K562 (cell line): ENCODE data around the gene KAT5. TPM values are rescaled to one million over a fixed set of nuclear protein-coding genes. Genes with fewer than 3 reads are reported as not detected.

Source experiments
- ATAC-seq: fragments of 200-7000 bp; cut with Tn5 transposase; 3 replicates; pipeline ENCODE4 v1.9.1; 2020; ENCODE audit warnings: moderate library complexity
- BruUV-seq: library from RNA; stranded (reverse); fragments of 400-500 nt; replicated peaks from 2 replicates; lab custom pipeline; 2021; lab: Mats Ljungman, UMichigan
- CTCF ChIA-PET: fragments of 300-600 bp; formaldehyde crosslinking; extraction: SDS; loops from one replicate; lab custom pipeline; 2021; ENCODE audit warnings: low intra/inter-chr PET ratio; lab: Yijun Ruan, JAX
- POLR2A ChIA-PET: fragments of 300-600, 350-650 bp; sonication (Branson Sonifier 250); formaldehyde crosslinking; extraction: SDS; loops from one replicate; lab custom pipeline; 2021; ENCODE audit warnings: antibody characterized with exemption, inconsistent platforms; lab: Yijun Ruan, JAX
- DNase-seq, 4 experiments: peaks; one replicate each; pipeline versions ENCODE4 v3.0.0 to v3.0.0-alpha.2; 2011 to 2018; ENCODE audit warnings: low spot score in 3 of 4, mixed read lengths in 3 of 4; ENCODE audit errors: extremely low read depth in 1 of 4
- FAIRE-seq: peaks from 2 replicates; lab custom pipeline; 2011; peaks lifted over from hg19 to GRCh38; lab: Jason Lieb, UNC
- H2AFZ ChIP-seq: 2 replicates; pipeline ENCODE4 v1.6.0; 2011; ENCODE audit warnings: low read depth, low read length, control low read depth, inconsistent platforms
- H3K27ac ChIP-seq: fragments of 200-600 bp; 3 replicates; pipeline ENCODE4 v1.8.0; 2011; ENCODE audit warnings: low read depth, mild to moderate bottlenecking, control low read depth, inconsistent platforms, low read length, moderate library complexity, mixed read lengths; ENCODE audit errors: extremely low read depth
- H3K27me3 ChIP-seq, 2 experiments: fragments of 300-600 bp in 1 of 2; 2 replicates in 1 of 2; 3 replicates in 1 of 2; pipeline versions ENCODE4 v1.6.0 to v1.8.0; 2011; ENCODE audit warnings: inconsistent platforms in 2 of 2, low read length in 2 of 2, mild to moderate bottlenecking in 1 of 2, mixed read lengths in 1 of 2, moderate library complexity in 1 of 2; ENCODE audit not compliant: control insufficient read depth in 2 of 2, insufficient read depth in 2 of 2
- H3K36me3 ChIP-seq: fragments of 300-600 bp; 3 replicates; pipeline ENCODE4 v1.8.0; 2011; ENCODE audit warnings: mild to moderate bottlenecking, low read length, inconsistent platforms; ENCODE audit not compliant: control insufficient read depth, insufficient read depth
- H3K4me1 ChIP-seq, 2 experiments: fragments of 200-600 bp in 1 of 2; replicated peaks in 1 of 2; 2 replicates in 1 of 2; 3 replicates in 1 of 2; pipeline versions ENCODE4 v1.5.1 to v1.8.0; 2011; ENCODE audit warnings: inconsistent platforms in 2 of 2, low read length in 2 of 2, mild to moderate bottlenecking in 1 of 2, mixed read lengths in 1 of 2, moderate library complexity in 1 of 2; ENCODE audit not compliant: control insufficient read depth in 2 of 2, insufficient read depth in 2 of 2
- H3K4me2 ChIP-seq: 2 replicates; pipeline ENCODE4 v1.6.1; 2011; ENCODE audit warnings: low read length, control low read depth, inconsistent platforms, mixed read lengths; ENCODE audit not compliant: insufficient read depth
- H3K4me3 ChIP-seq: fragments of 200-600 bp; sonication (generic), shearing (Covaris generic); 2 replicates; pipeline ENCODE4 v1.5.1; 2016; ENCODE audit warnings: control low read depth, inconsistent platforms
- H3K79me2 ChIP-seq: fragments of 200-600 bp; 3 replicates; pipeline ENCODE4 v1.8.0; 2011; ENCODE audit warnings: low read length, inconsistent platforms; ENCODE audit not compliant: control insufficient read depth, insufficient read depth
- H3K9ac ChIP-seq, 2 experiments: 2 replicates each; pipeline versions ENCODE4 v1.6.0 to v1.6.1; 2011; ENCODE audit warnings: low read depth in 2 of 2, low read length in 2 of 2, control low read depth in 1 of 2, inconsistent platforms in 1 of 2, mild to moderate bottlenecking in 1 of 2, mixed read lengths in 1 of 2; ENCODE audit not compliant: insufficient read depth in 1 of 2
- H3K9me1 ChIP-seq: one replicate; pipeline ENCODE4 v1.6.0; 2011; ENCODE audit warnings: inconsistent platforms, mild to moderate bottlenecking, low read length, moderate library complexity; ENCODE audit not compliant: control insufficient read depth, insufficient read depth
- H3K9me3 ChIP-seq: replicated peaks from 2 replicates; pipeline ENCODE4 v1.5.1; 2011; ENCODE audit warnings: low read depth, low read length, inconsistent platforms; ENCODE audit not compliant: control insufficient read depth, insufficient read depth
- H4K20me1 ChIP-seq: replicated peaks from 2 replicates; pipeline ENCODE4 v1.6.1; 2011; ENCODE audit warnings: low read length, inconsistent platforms, mixed read lengths; ENCODE audit not compliant: control insufficient read depth, insufficient read depth
- POLR2G ChIP-seq: fragments of 200-400 bp; formaldehyde crosslinking; IDR thresholded peaks from 2 replicates; pipeline ENCODE4 v1.6.1; 2017; ENCODE audit warnings: low read depth, mild to moderate bottlenecking, antibody characterized with exemption, low read length, moderate library complexity
- RBFOX2 ChIP-seq: fragments of 200-400 bp; formaldehyde crosslinking; IDR thresholded peaks from 2 replicates; pipeline ENCODE4 v1.6.1; 2017; ENCODE audit warnings: low read depth, mild to moderate bottlenecking, low read length, moderate library complexity
- SUPT5H ChIP-seq: fragments of 450-650 bp; IDR thresholded peaks from 2 replicates; pipeline ENCODE4 v1.6.1; 2016
- TAF15 ChIP-seq: fragments of 200-400 bp; formaldehyde crosslinking; IDR thresholded peaks from 2 replicates; pipeline ENCODE4 v1.6.1; 2017; ENCODE audit warnings: mild to moderate bottlenecking, low read depth, low read length, moderate library complexity
- ZNF124 ChIP-seq: sonication (generic); formaldehyde crosslinking; IDR thresholded peaks from 2 replicates; pipeline ENCODE4 v1.8.1; 2022; ENCODE audit warnings: missing genetic modification reagents
- WGBS: fragments of 100-300 bp; shearing (Covaris generic); methylation state at CpG from one replicate; pipeline ENCODE4 v1.1.6; 2016; ENCODE audit warnings: low coverage, mixed read lengths; ENCODE audit not compliant: insufficient coverage; ENCODE audit errors: missing lambda C conversion rate; 5-methylcytosine and 5-hydroxymethylcytosine counted together
- in situ Hi-C: fragments of 300-500 bp; cut with MboI; formaldehyde crosslinking; loops from 4 replicates; pipeline ENCODE4 v1.15.0; 2018; ENCODE audit warnings: inconsistent platforms, mixed read lengths
- intact Hi-C: fragments of 100-400 bp; cut with micrococcal nuclease; formaldehyde crosslinking; loops from 2 replicates; pipeline ENCODE4 v1.14.2; 2022
- polyA plus RNA-seq, 8 experiments: library from polyadenylated mRNA; depleted of rRNA in 4 of 8; stranded (reverse) in 5 of 8; unstranded in 3 of 8; fragments of >200 nt; fragmentation: Nextera tagmentation in 2 of 8; fragmentation: Illumina TruSeq in 1 of 8; extraction: Ambion mirVana in 2 of 8; extraction: Trizol in 1 of 8; gene quantifications; 2 replicates each; pipeline versions ENCODE4 v1.2.1 to v1.2.3, GENCODE V29; 2011 to 2014; ENCODE audit warnings: inconsistent platforms in 1 of 8, missing spikeins in 1 of 8
- total RNA-seq, 7 experiments: library from RNA; depleted of rRNA in 6 of 7; stranded (reverse); fragments of >200 nt in 6 of 7; fragmentation: Illumina TruSeq in 2 of 7; extraction: Trizol in 2 of 7; gene quantifications; 2 replicates each; pipeline versions ENCODE4 v1.2.1 to v1.2.3, GENCODE V29; 2011 to 2021; ENCODE audit warnings: low replicate concordance in 1 of 7
- TF ChIP-seq, protein P1 (sequence below): fragments of 450-650 bp; IDR thresholded peaks from 2 replicates; pipeline ENCODE4 v1.6.1; 2016; ENCODE audit warnings: antibody characterized with exemption
- TF ChIP-seq, protein P2 (sequence below), 3 experiments: IDR thresholded peaks in 2 of 3; conservative IDR thresholded peaks in 1 of 3; 2 replicates each; pipeline ENCODE4 v1.5.1; 2011 to 2012; ENCODE audit warnings: low read length in 3 of 3, mild to moderate bottlenecking in 3 of 3, control low read depth in 2 of 3, improper control_type of control experiment in 1 of 3, inconsistent platforms in 1 of 3, low read depth in 1 of 3, mixed read lengths in 1 of 3, moderate library complexity in 1 of 3; ENCODE audit not compliant: insufficient read depth in 2 of 3

The KAT5 gene
- total and polyA plus RNA-seq, 9 of the 15 experiments (the other 6 are each of a cell fraction or from before 2014, with no cell fraction given): 3.6 to 76.8 (median 52.7) TPM

DNA sequence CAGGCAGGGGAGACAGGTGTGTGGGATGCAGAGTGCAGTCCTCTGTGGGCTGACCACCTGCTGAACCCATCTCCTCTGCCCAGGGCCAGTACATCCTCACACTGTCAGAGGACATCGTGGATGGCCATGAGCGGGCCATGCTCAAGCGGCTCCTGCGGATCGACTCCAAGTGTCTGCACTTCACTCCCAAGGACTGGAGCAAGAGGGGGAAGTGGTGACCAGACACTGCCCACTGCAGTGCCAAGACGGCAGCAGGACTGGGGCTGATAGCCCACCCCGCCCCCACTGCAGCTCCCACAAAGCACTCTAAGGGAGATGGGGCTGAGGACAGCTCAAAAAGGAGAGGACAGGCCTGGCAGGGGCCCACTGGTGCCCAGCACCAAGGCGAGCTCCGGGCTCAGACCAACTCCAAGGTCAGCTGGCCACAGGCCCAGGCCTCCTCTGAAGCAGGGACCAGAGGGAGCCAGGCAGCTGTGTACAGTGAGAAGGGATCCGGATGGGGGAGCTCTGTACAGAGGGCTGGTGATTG is 7.0 kb downstream of the KAT5 start:
- H3K9me1 ChIP-seq: peaks cover 3% of the 10 kb centered on the region
- FAIRE-seq: no peak
- H4K20me1 ChIP-seq: peaks cover 15% of the 10 kb centered on the region
- TF ChIP-seq POLR2G (peak; percentile 74), SUPT5H (0 out of 2 replicates have a peak, but pooled peaks have one; percentile 17), RBFOX2 (peak; percentile 63), ZNF124 (CRISPR knock-in tag) (no peak), TAF15 (no peak)
- TF ChIP-seq, protein P1, sequence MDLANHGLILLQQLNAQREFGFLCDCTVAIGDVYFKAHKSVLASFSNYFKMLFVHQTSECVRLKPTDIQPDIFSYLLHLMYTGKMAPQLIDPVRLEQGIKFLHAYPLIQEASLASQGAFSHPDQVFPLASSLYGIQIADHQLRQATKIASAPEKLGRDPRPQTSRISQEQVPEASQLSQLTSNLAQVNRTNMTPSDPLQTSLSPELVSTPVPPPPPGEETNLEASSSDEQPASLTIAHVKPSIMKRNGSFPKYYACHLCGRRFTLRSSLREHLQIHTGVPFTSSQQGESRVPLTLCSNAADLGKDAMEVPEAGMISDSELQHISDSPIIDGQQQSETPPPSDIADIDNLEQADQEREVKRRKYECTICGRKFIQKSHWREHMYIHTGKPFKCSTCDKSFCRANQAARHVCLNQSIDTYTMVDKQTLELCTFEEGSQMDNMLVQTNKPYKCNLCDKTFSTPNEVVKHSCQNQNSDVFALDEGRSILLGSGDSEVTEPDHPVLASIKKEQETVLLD: no peak
- TF ChIP-seq, protein P2, sequence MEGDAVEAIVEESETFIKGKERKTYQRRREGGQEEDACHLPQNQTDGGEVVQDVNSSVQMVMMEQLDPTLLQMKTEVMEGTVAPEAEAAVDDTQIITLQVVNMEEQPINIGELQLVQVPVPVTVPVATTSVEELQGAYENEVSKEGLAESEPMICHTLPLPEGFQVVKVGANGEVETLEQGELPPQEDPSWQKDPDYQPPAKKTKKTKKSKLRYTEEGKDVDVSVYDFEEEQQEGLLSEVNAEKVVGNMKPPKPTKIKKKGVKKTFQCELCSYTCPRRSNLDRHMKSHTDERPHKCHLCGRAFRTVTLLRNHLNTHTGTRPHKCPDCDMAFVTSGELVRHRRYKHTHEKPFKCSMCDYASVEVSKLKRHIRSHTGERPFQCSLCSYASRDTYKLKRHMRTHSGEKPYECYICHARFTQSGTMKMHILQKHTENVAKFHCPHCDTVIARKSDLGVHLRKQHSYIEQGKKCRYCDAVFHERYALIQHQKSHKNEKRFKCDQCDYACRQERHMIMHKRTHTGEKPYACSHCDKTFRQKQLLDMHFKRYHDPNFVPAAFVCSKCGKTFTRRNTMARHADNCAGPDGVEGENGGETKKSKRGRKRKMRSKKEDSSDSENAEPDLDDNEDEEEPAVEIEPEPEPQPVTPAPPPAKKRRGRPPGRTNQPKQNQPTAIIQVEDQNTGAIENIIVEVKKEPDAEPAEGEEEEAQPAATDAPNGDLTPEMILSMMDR (IDR thresholded peaks at IDR 0.05 in 2 of 3, conservative IDR thresholded peaks at IDR 0.05 in 1 of 3; ENCODE audit: insufficient read depth in 2 of 3, low read depth in 1 of 3, low read length in 3 of 3): 0 out of 6 replicates have a peak, but pooled peaks of 1 of the 3 experiments have one; percentile 4
- H3K9ac ChIP-seq: peak overlapping the region; percentile 76 to 96
- no peak overlapping the region for H2AFZ ChIP-seq
- in situ Hi-C loops: loop anchor here (10.0 kb wide), 1 partner anchor 276 kb away; no protein-coding TSS in a partner anchor
- DNase-seq: peak in 3 of 4 experiments; percentile 24 to 34 (median 32)
- 74% methylated on average over 9 of the region's 10 CpGs for WGBS
- H3K4me3 ChIP-seq: peak overlapping the region; percentile 64
- ChIA-PET CTCF (interaction anchor here (1.0 kb wide), 1 partner anchor 98 kb away, joined by 3 read pairs; no protein-coding TSS in a partner anchor), POLR2A (interaction anchor here (0.6 to 2.1 kb wide), 13 partner anchors 10 to 620 kb away, joined by 3 to 12 read pairs (median 4); no protein-coding TSS in a partner anchor)
- H3K79me2 ChIP-seq: peaks cover 24% of the 10 kb centered on the region
- H3K9me3 ChIP-seq: no peaks in the 10 kb centered on the region
- peak overlapping the region; percentile 93 for H3K4me2 ChIP-seq
- ATAC-seq: peak; percentile 38
- peaks cover 12 to 22% of the 10 kb centered on the region in 2 experiments; a peak in 4 of 5 replicates for H3K4me1 ChIP-seq
- BruUV-seq: no TSS peak
- H3K36me3 ChIP-seq: peaks cover 56% of the 10 kb centered on the region
- H3K27me3 ChIP-seq: no peaks in the 10 kb centered on the region
- no peak overlapping the region; the same call in 1 of the 3 replicates for H3K27ac ChIP-seq
- intact Hi-C loops: no loop called here
